Measurements from ENCODE around the gene SPTBN1. TPM values are rescaled to one million over a fixed set of nuclear protein-coding genes. Genes with fewer than 3 reads are reported as not detected.

The SPTBN1 gene
- total and polyA plus RNA-seq, 2 donors (not counting 3 experiments of a cell fraction or from before 2014, with no cell fraction given) = 63.3 to 320 TPM

- ChIA-PET CTCF (interaction anchor here (0.6 kb wide), 1 partner anchor 27 kb away, joined by 3 read pairs; no protein-coding TSS in a partner anchor), POLR2A (no interaction called here)
- TF ChIP-seq GATA2 (IDR thresholded peaks at IDR 0.05; ENCODE audit: insufficient read depth, insufficient read length, low read depth, low read length) (no peak), EZH2 (IDR thresholded peaks at IDR 0.05; ENCODE audit: borderline replicate concordance, low read depth, low read length, severe bottlenecking) (no peak), JUN (IDR thresholded peaks at IDR 0.05; ENCODE audit: borderline replicate concordance, insufficient read depth, insufficient read length, low read depth) (no peak)
- FAIRE-seq = no peak
- DNase-seq (ENCODE audit: low read depth, low spot score) = no peak
- no peak overlapping the region for H3K4me3 ChIP-seq (replicated peaks in 1 of 3; ENCODE audit: insufficient read depth in 1 of 3, low read depth in 1 of 3, low read length in 3 of 3)
- no peak overlapping the region for H3K4me2 ChIP-seq (ENCODE audit: insufficient read depth, low read length)
- no peaks in the 10 kb centered on the region for H3K9me1 ChIP-seq (replicated peaks; ENCODE audit: control insufficient read depth, extremely low read depth, insufficient read depth, low read length)
- H3K79me2 ChIP-seq (ENCODE audit: control insufficient read depth, insufficient read depth, low read length) = peaks cover 39% of the 10 kb centered on the region
- BruUV-seq (replicated peaks) = no TSS peak
- H3K27me3 ChIP-seq (ENCODE audit: control insufficient read depth in 2 of 2, insufficient read depth in 2 of 2, low read length in 2 of 2) = no peaks in the 10 kb centered on the region
- no peak overlapping the region for H2AFZ ChIP-seq (ENCODE audit: low read depth, low read length)
- H3K9ac ChIP-seq (replicated peaks; ENCODE audit: extremely low read depth, insufficient read depth, low read length) = no peak overlapping the region
- H3K9me3 ChIP-seq (replicated peaks; ENCODE audit: control insufficient read depth, insufficient read depth, low read length) = no peaks in the 10 kb centered on the region
- dilution Hi-C loops (cut with MboI; ENCODE audit: extremely low pct_ligation_motif_present, low sequenced_read_pairs) (no loop called here), intact Hi-C loops (cut with micrococcal nuclease) (loop anchor here (5.0 kb wide), 1 partner anchor 181 kb away; the partner anchor contains the start of gene SPTBN1)
- H3K27ac ChIP-seq (ENCODE audit: insufficient read depth, low read depth, low read length) = no peak overlapping the region
- H4K20me1 ChIP-seq (replicated peaks; ENCODE audit: control insufficient read depth, extremely low read depth, insufficient read depth, low read length) = no peaks in the 10 kb centered on the region
- peaks cover 14 to 15% of the 10 kb centered on the region in 2 experiments for H3K36me3 ChIP-seq (ENCODE audit: control insufficient read depth in 2 of 2, extremely low read depth in 1 of 2, insufficient read depth in 2 of 2, low read length in 2 of 2)
- peaks cover 33% of the 10 kb centered on the region for H3K4me1 ChIP-seq (ENCODE audit: control insufficient read depth, extremely low read depth, insufficient read depth, low read length)
Observed at GRCh38 chr2:54638103-54638502, 182.0 kb downstream of the SPTBN1 start.

- Histone ChIP-seq H3K36me3 (ENCODE audit: control insufficient read depth in 2 of 2, extremely low read depth in 1 of 2, insufficient read depth in 2 of 2, low read length in 2 of 2) (peaks cover 16 to 17% of the 10 kb centered on the region in 2 experiments), H3K9me1 (replicated peaks; ENCODE audit: control insufficient read depth, extremely low read depth, insufficient read depth, low read length) (no peaks in the 10 kb centered on the region), H3K4me3 (replicated peaks in 1 of 3; ENCODE audit: insufficient read depth in 1 of 3, low read depth in 1 of 3, low read length in 3 of 3) (no peak overlapping the region), H3K4me1 (ENCODE audit: control insufficient read depth, extremely low read depth, insufficient read depth, low read length) (peaks cover 26% of the 10 kb centered on the region), H3K79me2 (ENCODE audit: control insufficient read depth, insufficient read depth, low read length) (peaks cover 36% of the 10 kb centered on the region), H3K9me3 (replicated peaks; ENCODE audit: control insufficient read depth, insufficient read depth, low read length) (no peaks in the 10 kb centered on the region), H4K20me1 (replicated peaks; ENCODE audit: control insufficient read depth, extremely low read depth, insufficient read depth, low read length) (no peaks in the 10 kb centered on the region), H3K9ac (replicated peaks; ENCODE audit: extremely low read depth, insufficient read depth, low read length) (no peak overlapping the region), H2AFZ (ENCODE audit: low read depth, low read length) (no peak overlapping the region), H3K27ac (ENCODE audit: insufficient read depth, low read depth, low read length) (no peak overlapping the region), H3K4me2 (ENCODE audit: insufficient read depth, low read length) (no peak overlapping the region), H3K27me3 (ENCODE audit: control insufficient read depth in 2 of 2, insufficient read depth in 2 of 2, low read length in 2 of 2) (no peaks in the 10 kb centered on the region)
- DNase-seq (ENCODE audit: low read depth, low spot score) = no peak
- CTCF ChIA-PET = interaction anchor here (0.6 to 1.3 kb wide), 4 partner anchors 26 to 511 kb away, joined by 3 to 5 read pairs (median 4); no protein-coding TSS in a partner anchor
- BruUV-seq (replicated peaks) = no TSS peak
- no peak for FAIRE-seq
- TF ChIP-seq GATA2 (IDR thresholded peaks at IDR 0.05; ENCODE audit: insufficient read depth, insufficient read length, low read depth, low read length) = no peak
- no peak for TF ChIP-seq FOS (IDR thresholded peaks at IDR 0.05; ENCODE audit: borderline replicate concordance, insufficient read depth, low read length)
- dilution Hi-C loops (cut with MboI; ENCODE audit: extremely low pct_ligation_motif_present, low sequenced_read_pairs) (no loop called here), intact Hi-C loops (cut with micrococcal nuclease) (loop anchor here (5.0 kb wide), 1 partner anchor 181 kb away; the partner anchor contains the start of gene SPTBN1)
- POLR2A ChIA-PET = no interaction called here
Observed at GRCh38 chr2:54638774-54639187, 182.7 kb downstream of the SPTBN1 start.
